ENCODE data around the gene CLK3.

DNA sequence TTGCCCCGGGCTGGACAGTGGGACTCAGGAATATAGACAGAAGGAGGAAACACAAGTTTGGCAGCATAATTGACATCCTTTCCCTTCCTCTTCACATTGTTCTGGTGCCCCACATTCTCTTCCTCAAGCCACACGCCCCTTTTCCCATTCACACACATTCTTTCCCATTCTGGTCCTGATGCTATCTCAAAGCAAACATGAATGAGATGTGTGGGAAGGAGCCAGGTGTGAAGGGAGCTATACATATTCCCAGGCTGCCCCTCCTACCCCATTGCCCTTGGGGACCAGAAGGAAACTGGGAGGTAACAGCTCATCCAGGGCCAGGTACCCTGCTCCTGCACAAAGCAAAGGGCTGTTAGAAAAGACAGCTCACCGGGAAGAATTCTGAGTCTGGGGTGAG, 23.4 kb upstream of the CLK3 start:
- TF ChIP-seq POLR2A (IDR thresholded peaks at IDR 0.05) = no peak
- TF ChIP-seq, protein P1, sequence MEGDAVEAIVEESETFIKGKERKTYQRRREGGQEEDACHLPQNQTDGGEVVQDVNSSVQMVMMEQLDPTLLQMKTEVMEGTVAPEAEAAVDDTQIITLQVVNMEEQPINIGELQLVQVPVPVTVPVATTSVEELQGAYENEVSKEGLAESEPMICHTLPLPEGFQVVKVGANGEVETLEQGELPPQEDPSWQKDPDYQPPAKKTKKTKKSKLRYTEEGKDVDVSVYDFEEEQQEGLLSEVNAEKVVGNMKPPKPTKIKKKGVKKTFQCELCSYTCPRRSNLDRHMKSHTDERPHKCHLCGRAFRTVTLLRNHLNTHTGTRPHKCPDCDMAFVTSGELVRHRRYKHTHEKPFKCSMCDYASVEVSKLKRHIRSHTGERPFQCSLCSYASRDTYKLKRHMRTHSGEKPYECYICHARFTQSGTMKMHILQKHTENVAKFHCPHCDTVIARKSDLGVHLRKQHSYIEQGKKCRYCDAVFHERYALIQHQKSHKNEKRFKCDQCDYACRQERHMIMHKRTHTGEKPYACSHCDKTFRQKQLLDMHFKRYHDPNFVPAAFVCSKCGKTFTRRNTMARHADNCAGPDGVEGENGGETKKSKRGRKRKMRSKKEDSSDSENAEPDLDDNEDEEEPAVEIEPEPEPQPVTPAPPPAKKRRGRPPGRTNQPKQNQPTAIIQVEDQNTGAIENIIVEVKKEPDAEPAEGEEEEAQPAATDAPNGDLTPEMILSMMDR (IDR thresholded peaks at IDR 0.05 in 8 of 11, conservative IDR thresholded peaks at IDR 0.05 in 3 of 11) = no peak

Measured in spleen (tissue), 7 donors.